CD14-positive monocyte (primary cell): ENCODE measurements around the gene FBXL5. TPM values are rescaled to one million over a fixed set of nuclear protein-coding genes. Genes with fewer than 3 reads are reported as not detected.

ENCODE experiments used
- DNase-seq, 3 donors: peaks; one replicate each; pipeline ENCODE4 v3.0.0-alpha.2; 2011 to 2022
- H2AFZ ChIP-seq: 2 replicates; pipeline ENCODE4 v1.6.0; 2012; ENCODE audit warnings: mild to moderate bottlenecking, low read depth, low read length, inconsistent platforms; ENCODE audit not compliant: insufficient read depth, poor library complexity, severe bottlenecking
- H3K27ac ChIP-seq, 2 donors: 1 replicate in 1 of 2; 2 replicates in 1 of 2; pipeline ENCODE4 v1.5.1; 2012 to 2013; ENCODE audit warnings: low read length in 2 of 2, control low read depth in 1 of 2, inconsistent platforms in 1 of 2, low read depth in 1 of 2, mild to moderate bottlenecking in 1 of 2
- H3K27me3 ChIP-seq, 2 donors: one replicate each; pipeline versions ENCODE4 v1.6.0 to v1.6.1; 2011 to 2013; ENCODE audit warnings: low read length in 2 of 2; ENCODE audit not compliant: control insufficient read depth in 2 of 2, insufficient read depth in 2 of 2
- H3K36me3 ChIP-seq, 2 donors: replicated peaks in 1 of 2; 1 replicate in 1 of 2; 2 replicates in 1 of 2; pipeline versions ENCODE4 v1.5.1 to v1.6.1; 2012 to 2013; ENCODE audit warnings: low read length in 2 of 2, control low read depth in 1 of 2, inconsistent platforms in 1 of 2, mild to moderate bottlenecking in 1 of 2; ENCODE audit not compliant: insufficient read depth in 2 of 2, control insufficient read depth in 1 of 2
- H3K4me1 ChIP-seq, 2 donors: 1 replicate in 1 of 2; 2 replicates in 1 of 2; pipeline versions ENCODE4 v1.5.1 to v1.6.1; 2012 to 2013; ENCODE audit warnings: low read length in 2 of 2, control low read depth in 1 of 2, inconsistent platforms in 1 of 2, mild to moderate bottlenecking in 1 of 2, moderate library complexity in 1 of 2; ENCODE audit not compliant: insufficient read depth in 2 of 2, control insufficient read depth in 1 of 2
- H3K4me2 ChIP-seq: replicated peaks from 2 replicates; pipeline ENCODE3; 2012; ENCODE audit warnings: low read length, moderate library complexity, mild to moderate bottlenecking; ENCODE audit not compliant: poor library complexity, severe bottlenecking; ENCODE audit errors: extremely low read depth
- H3K4me3 ChIP-seq, 3 experiments: fragments of 200-600 bp in 1 of 3; sonication (generic) in 1 of 3; replicated peaks in 1 of 3; 1 replicate in 2 of 3; 2 replicates in 1 of 3; pipeline ENCODE4 v1.5.1; 2011 to 2013; ENCODE audit warnings: low read length in 3 of 3, mild to moderate bottlenecking in 3 of 3, control low read depth in 2 of 3, low read depth in 2 of 3, inconsistent platforms in 1 of 3, moderate library complexity in 1 of 3
- H3K79me2 ChIP-seq: 2 replicates; pipeline ENCODE4 v1.6.0; 2012; ENCODE audit warnings: mild to moderate bottlenecking, control low read depth, inconsistent platforms, low read length, moderate library complexity; ENCODE audit not compliant: insufficient read depth
- H3K9ac ChIP-seq: 2 replicates; pipeline ENCODE4 v1.6.0; 2017; ENCODE audit warnings: low read length, mild to moderate bottlenecking; ENCODE audit not compliant: insufficient read depth, poor library complexity, severe bottlenecking
- H3K9me3 ChIP-seq, 2 donors: replicated peaks in 1 of 2; 1 replicate in 1 of 2; 2 replicates in 1 of 2; pipeline versions ENCODE4 v1.5.1 to v1.6.1; 2012 to 2013; ENCODE audit warnings: low read length in 2 of 2, control low read depth in 1 of 2; ENCODE audit not compliant: control insufficient read depth in 1 of 2, insufficient read depth in 1 of 2
- H4K20me1 ChIP-seq: 2 replicates; pipeline ENCODE4 v1.6.0; 2012; ENCODE audit warnings: mild to moderate bottlenecking, low read length, control low read depth, moderate library complexity; ENCODE audit not compliant: insufficient read depth
- H3K27ac Mint-ChIP-seq, 7 donors: one replicate each; pipeline ENCODE4 v1.8.0; 2020; ENCODE audit warnings: mild to moderate bottlenecking in 7 of 7, mixed read lengths in 7 of 7, moderate library complexity in 6 of 7, inconsistent platforms in 2 of 7
- H3K27me3 Mint-ChIP-seq, 3 donors: one replicate each; pipeline ENCODE4 v1.8.0; 2021 to 2022; ENCODE audit warnings: low read depth in 3 of 3, mild to moderate bottlenecking in 3 of 3, mixed read lengths in 3 of 3, moderate library complexity in 3 of 3, inconsistent platforms in 1 of 3
- H3K36me3 Mint-ChIP-seq, 2 donors: one replicate each; pipeline ENCODE4 v1.8.0; 2020; ENCODE audit warnings: mixed read lengths in 2 of 2, inconsistent platforms in 1 of 2, mild to moderate bottlenecking in 1 of 2
- H3K4me1 Mint-ChIP-seq: one replicate; pipeline ENCODE4 v1.8.0; 2020; ENCODE audit warnings: mild to moderate bottlenecking, mixed read lengths
- H3K4me3 Mint-ChIP-seq, 2 donors: one replicate each; pipeline ENCODE4 v1.8.0; 2020; ENCODE audit warnings: mild to moderate bottlenecking in 2 of 2, mixed read lengths in 2 of 2, moderate library complexity in 1 of 2
- H3K9me3 Mint-ChIP-seq, 7 donors: one replicate each; pipeline ENCODE4 v1.8.0; 2020 to 2022; ENCODE audit warnings: mixed read lengths in 7 of 7, mild to moderate bottlenecking in 6 of 7, moderate library complexity in 6 of 7, inconsistent platforms in 2 of 7
- CTCF ChIP-seq: fragments of 200-600 bp; IDR thresholded peaks from one replicate; pipeline ENCODE4 v1.8.0; 2022; ENCODE audit warnings: antibody characterized with exemption, mild to moderate bottlenecking
- WGBS: methylation state at CpG from one replicate; pipeline ENCODE4 v1.1.5; 2013; ENCODE audit warnings: missing lambda C conversion rate; ENCODE audit not compliant: insufficient coverage; 5-methylcytosine and 5-hydroxymethylcytosine counted together
- intact Hi-C, 2 donors: fragments of 100-400 bp; cut with micrococcal nuclease; formaldehyde crosslinking; loops; one replicate each; pipeline versions ENCODE4 v1.15.0 to v1.15.1; 2023
- polyA plus RNA-seq, 3 donors: library from polyadenylated mRNA; depleted of rRNA in 1 of 3; unstranded in 2 of 3; stranded (reverse) in 1 of 3; fragments of 300-500 nt in 2 of 3; fragments of >200 nt in 1 of 3; fragmentation: Illumina TruSeq in 2 of 3; gene quantifications; 1 replicate in 2 of 3; 2 replicates in 1 of 3; pipeline ENCODE4 v1.2.3, GENCODE V29; 2012 to 2021

Gene FBXL5
- polyA plus RNA-seq, 3 donors = 172 to 518 (median 484) TPM

GRCh38 chr4:15683143-15683495 is 28.0 kb upstream of the FBXL5 start:
- peak overlapping the region in 1 of 2 donors; percentile 90 for H3K27ac ChIP-seq
- H4K20me1 ChIP-seq = no peaks in the 10 kb centered on the region
- H3K9me3 ChIP-seq = no peaks in the 10 kb centered on the region
- Mint-ChIP-seq H3K27ac (peak overlapping the region; percentile 94 to 98 (median 96)), H3K4me3 (peak overlapping the region in 1 of 2 donors; percentile 97), H3K27me3 (no peaks in the 10 kb centered on the region), H3K9me3 (peaks cover 0 to 2% (median 0%) of the 10 kb centered on the region in 7 donors), H3K36me3 (peaks cover 24 to 36% of the 10 kb centered on the region in 2 donors), H3K4me1 (peaks cover 69% of the 10 kb centered on the region)
- peak; percentile 56 to 83 (median 78) for DNase-seq
- H3K36me3 ChIP-seq = peaks cover 7 to 26% of the 10 kb centered on the region in 2 donors
- H3K9ac ChIP-seq = no peak overlapping the region
- peak overlapping the region; percentile 61 to 96 (median 91) for H3K4me3 ChIP-seq
- no peaks in the 10 kb centered on the region for H3K27me3 ChIP-seq
- intact Hi-C loops = loop anchor here in 1 of 2 donors (5.0 kb wide), 1 partner anchor 36 kb away; no protein-coding TSS in a partner anchor
- no CpG with 5 or more reads among the region's 2 CpGs for WGBS
- peak overlapping the region; percentile 92 for H3K4me2 ChIP-seq
- H3K4me1 ChIP-seq = peaks cover 61 to 89% of the 10 kb centered on the region in 2 donors
- H2AFZ ChIP-seq = no peak overlapping the region
- peaks cover 100% of the 10 kb centered on the region for H3K79me2 ChIP-seq
- no peak for TF ChIP-seq CTCF

GRCh38 chr4:15682242-15683142 is 27.3 kb upstream of the FBXL5 start:
- H3K36me3 ChIP-seq = peaks cover 7 to 24% of the 10 kb centered on the region in 2 donors
- H3K79me2 ChIP-seq = peaks cover 100% of the 10 kb centered on the region
- peak overlapping the region; percentile 61 to 96 (median 91) for H3K4me3 ChIP-seq
- H3K4me2 ChIP-seq = peak overlapping the region; percentile 92
- H2AFZ ChIP-seq = peak overlapping the region; percentile 89
- peaks cover 18 to 30% of the 10 kb centered on the region in 2 donors for H3K36me3 Mint-ChIP-seq
- TF ChIP-seq CTCF = no peak
- no peaks in the 10 kb centered on the region for H3K27me3 Mint-ChIP-seq
- peak overlapping the region; percentile 90 to 93 for H3K27ac ChIP-seq
- H3K4me1 Mint-ChIP-seq = peaks cover 67% of the 10 kb centered on the region
- H4K20me1 ChIP-seq = no peaks in the 10 kb centered on the region
- no peaks in the 10 kb centered on the region for H3K9me3 ChIP-seq
- intact Hi-C loops = loop anchor here in 1 of 2 donors (5.0 kb wide), 1 partner anchor 35 kb away; no protein-coding TSS in a partner anchor
- peak in 2 of 3 donors; percentile 50 to 58 for DNase-seq
- no peaks in the 10 kb centered on the region for H3K27me3 ChIP-seq
- WGBS = no CpG with 5 or more reads among the region's 6 CpGs
- peak overlapping the region; percentile 94 to 98 (median 96) for H3K27ac Mint-ChIP-seq
- peaks cover 0 to 2% (median 0%) of the 10 kb centered on the region in 7 donors for H3K9me3 Mint-ChIP-seq
- peak overlapping the region; percentile 97 to 99 for H3K4me3 Mint-ChIP-seq
- H3K4me1 ChIP-seq = peaks cover 63 to 89% of the 10 kb centered on the region in 2 donors
- H3K9ac ChIP-seq = peak overlapping the region; percentile 78
